HG02943 (cell line): ENCODE results near the gene ECEL1.

ENCODE experiments used
- ATAC-seq: cut with Tn5 transposase; IDR thresholded peaks from one replicate; pipeline ENCODE4 v1.9.1; 2021; ENCODE audit warnings: mild to moderate bottlenecking, low read depth, moderate library complexity; ENCODE audit not compliant: unreplicated experiment

ECEL1 gene

DNA sequence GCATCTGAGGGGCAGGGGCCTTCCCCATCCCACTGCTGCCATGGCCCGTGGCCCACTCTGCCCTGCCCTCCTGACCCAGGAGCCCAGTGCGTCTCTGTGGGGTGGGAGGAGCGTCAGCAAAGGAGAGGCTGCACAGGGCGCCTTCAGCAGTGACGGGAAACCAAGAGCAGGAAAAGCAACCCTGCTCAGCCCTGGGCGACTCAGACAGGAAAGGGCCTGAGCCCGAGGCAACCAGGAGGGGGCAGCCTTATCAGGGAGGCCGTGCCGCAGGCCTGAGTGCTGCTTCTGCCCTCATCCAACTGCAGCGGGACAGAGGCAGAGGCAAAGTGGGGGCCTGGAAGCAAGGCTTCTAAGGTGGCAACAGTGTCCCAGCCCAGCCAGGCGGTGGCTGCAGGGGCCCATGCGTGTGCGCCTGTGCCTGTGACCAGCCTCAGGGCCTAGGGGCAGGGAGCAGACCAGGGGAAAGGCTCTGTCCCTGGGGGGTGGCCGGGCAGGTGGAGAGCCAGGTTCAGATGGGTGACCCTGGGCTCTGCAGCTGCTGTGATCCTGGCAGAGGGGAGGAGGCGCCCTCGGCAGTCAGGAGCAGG lies 54.9 kb downstream of the ECEL1 start:
- no peak for ATAC-seq

DNA sequence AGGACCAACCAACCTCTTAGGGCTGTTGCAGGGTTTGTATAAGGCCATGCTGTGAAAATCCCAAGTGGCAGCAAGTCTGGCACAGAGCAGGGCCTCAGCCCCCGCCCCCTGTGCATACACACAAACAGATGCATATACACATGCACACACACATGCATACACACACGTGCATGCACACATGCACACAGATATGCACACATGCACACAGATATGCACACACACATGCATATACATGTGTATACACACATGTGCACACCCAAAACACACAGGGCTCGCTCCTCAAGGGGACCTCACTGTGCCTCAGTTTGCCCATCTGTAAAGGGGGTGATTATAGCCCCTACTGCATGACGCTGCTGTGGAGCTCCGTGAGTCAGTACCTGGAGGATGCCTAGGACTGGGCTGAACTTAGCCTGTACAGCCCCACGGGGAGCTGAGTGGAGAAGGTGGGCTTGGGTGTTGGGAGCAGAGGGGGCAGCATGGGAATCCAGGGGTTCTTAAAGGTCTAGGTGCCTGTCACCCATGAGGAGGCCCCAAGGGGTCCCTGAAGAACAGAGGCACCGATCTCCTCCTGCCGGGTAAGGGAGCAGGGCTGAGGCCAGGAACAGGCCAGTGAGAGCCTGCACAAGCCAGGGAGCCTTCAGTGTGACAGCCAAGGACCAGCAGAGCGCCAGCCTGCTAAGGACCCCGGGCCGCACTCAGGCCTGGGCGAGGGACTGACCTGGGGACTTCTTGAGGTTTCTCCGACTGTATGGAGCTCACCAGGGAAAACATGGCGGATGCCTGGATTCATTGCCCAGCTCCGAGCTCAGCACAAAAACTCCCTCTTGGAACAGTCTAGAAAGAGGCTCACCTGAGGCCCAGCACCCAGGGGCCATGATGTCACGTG lies 55.7 kb downstream of the ECEL1 start:
- ATAC-seq, result no peak
